HG03060 (cell line): Measurements from ENCODE around the gene ACTN4.

ENCODE experiments used
- ATAC-seq: cut with Tn5 transposase; IDR thresholded peaks from one replicate; pipeline ENCODE4 v1.9.1; 2021; ENCODE audit warnings: low read depth, moderate number of reproducible peaks; ENCODE audit not compliant: unreplicated experiment

ACTN4 gene

DNA sequence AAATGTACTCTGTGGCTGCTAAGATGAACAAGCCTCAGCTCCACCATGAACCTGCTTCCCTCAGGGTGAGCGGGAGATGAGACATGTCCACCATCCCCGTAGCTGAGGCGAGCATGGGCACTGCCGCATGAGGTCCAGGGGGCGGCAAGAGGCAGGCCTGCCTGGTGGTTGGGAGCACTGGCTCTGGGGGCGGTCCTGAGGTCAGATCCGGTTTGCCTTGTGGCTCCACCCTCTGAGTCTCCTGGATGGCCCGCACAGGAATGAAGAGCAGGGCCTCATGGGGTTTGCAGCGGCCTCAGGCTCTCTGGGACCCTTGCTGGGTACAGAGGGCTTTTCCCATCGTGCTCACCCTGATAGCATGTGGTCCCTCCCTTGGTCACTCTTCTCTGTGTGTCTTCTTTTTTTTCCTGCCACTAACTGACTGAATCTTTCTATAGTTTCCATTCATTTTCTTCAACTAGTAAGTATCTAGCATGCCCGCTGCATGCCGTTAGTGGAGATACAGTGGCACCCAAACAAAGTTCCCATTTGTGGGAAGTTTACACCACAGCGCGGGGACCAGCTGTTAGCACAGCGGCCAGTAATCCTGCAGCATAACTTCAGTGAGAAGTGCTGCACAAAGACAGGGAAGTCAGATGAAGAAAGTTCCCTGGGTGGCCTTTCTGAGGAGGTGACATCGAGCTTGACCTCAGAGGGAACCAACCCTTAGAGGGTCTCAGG lies 59.5 kb downstream of the ACTN4 start:
- no peak for ATAC-seq

DNA sequence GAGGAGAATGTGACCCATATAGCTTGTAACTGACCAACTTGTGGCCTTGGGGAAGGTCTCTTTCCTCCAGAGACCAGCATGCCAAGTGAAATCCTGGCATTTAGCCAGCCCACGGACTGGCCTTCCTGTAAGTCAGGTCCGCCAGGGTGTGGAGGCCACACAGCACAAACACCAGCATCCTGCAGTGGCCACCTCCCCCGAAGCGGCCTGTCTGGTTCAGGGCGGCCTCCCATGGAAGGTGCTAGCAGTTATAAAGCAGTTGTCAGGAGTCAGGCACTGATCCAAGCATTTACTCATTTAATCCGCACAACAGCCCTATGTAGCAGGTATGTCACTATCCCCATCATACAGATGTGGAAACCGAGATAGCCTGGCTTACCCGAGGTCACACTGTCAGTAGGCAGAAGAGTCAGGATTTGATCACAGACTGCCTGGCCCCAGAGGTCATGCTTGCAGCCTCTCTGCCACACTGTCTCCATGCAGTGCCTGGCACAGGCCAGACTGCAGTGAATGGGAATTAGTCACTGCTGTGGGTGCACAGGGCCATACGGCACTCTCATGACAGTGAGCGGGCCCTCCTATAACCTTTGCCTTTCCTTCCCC lies 60.2 kb downstream of the ACTN4 start:
- no peak for ATAC-seq

DNA sequence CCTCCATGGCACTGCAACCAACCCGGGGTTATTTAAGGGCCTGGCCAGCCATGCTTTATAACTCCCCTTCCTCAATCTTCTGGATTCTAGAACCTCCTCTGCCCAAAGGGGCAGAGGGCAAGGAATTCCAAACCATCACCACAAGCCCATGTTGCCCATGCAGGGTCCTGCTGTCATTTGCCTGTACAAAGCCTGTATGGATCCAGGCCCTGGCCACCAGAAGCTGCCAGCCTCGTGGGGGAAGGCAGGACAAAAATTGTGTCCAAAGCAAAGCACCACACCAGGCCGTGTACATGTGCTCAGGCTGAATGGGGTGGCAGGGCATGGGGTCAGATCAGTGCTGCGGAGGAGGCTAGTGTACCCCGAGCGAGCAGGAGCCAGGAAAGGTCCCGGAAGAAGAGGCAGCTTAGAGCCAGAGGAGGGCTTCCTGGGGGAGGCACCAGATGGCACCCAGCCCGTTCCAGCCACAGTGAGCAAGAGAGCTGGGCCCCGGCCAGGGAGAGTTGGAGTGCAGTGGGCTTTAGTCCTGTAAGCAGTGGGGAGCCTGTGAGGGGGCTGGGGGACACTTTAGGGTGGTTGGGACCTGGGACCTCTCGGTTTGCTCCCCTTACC lies 61.1 kb downstream of the ACTN4 start:
- ATAC-seq = no peak

DNA sequence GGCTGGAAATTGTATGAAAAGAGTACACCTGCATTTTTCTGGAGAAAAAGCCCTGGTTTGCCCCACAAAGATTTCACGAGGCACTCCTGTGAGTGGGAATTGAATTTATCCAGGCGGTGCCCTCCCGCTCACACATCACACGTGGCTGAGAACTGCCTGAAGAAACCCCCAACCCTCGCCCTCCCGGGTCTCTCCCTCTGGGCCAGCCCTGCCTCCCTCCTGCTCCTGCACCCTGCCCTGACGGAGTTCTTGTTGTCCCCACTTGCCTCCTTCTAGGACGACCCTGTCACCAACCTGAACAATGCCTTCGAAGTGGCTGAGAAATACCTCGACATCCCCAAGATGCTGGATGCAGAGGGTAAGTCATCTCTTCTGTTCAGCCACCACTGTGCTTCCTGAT lies 61.7 kb downstream of the ACTN4 start:
- ATAC-seq = no peak

DNA sequence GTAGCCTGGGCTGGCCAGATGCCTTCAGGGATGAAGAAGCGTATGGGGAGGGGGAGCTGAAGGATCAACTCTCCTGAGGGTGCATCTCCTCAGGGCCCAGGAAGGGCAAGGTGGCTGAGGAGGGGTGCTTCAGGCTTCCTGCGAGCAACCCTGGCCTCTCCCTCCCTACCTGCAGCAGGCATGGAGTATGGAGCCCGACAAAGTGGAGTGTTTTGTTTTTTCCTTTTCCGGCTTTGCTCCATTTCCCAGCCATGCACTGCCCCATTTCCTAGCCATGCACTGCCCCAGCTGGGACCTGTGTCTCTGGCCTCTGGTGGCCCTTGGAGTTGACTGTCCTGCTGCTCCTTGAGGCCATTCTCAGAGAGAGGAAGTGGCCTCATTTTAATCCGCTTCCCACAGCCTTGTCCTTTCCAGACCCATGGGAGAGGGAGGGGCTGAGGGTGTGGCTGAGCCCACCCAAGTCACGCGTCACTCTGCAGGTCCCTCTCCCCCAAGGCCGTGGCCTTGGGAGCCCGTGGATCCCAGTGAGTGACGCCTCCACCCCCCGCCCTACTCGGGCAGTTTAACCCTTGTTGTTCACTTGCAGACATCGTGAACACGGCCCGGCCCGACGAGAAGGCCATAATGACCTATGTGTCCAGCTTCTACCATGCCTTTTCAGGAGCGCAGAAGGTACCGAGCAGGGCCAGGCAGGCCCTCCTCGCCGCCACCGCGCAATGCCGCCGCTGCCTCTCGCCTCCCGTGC lies 62.4 kb downstream of the ACTN4 start:
- no peak for ATAC-seq

DNA sequence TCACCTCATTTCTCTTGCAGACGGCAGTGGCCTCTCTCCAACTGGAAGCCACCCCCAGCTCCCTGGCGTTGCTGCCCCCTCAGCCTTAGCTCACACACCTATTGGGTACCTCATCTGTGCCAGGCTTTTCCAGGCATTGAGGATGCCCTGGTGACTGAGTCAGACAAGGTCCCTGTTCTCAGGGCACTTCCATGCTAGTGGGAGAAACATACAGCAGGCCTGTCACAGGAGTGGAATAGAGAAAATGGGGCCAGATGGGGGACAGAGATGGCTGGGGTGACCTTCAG lies 62.9 kb downstream of the ACTN4 start:
- ATAC-seq = no peak

DNA sequence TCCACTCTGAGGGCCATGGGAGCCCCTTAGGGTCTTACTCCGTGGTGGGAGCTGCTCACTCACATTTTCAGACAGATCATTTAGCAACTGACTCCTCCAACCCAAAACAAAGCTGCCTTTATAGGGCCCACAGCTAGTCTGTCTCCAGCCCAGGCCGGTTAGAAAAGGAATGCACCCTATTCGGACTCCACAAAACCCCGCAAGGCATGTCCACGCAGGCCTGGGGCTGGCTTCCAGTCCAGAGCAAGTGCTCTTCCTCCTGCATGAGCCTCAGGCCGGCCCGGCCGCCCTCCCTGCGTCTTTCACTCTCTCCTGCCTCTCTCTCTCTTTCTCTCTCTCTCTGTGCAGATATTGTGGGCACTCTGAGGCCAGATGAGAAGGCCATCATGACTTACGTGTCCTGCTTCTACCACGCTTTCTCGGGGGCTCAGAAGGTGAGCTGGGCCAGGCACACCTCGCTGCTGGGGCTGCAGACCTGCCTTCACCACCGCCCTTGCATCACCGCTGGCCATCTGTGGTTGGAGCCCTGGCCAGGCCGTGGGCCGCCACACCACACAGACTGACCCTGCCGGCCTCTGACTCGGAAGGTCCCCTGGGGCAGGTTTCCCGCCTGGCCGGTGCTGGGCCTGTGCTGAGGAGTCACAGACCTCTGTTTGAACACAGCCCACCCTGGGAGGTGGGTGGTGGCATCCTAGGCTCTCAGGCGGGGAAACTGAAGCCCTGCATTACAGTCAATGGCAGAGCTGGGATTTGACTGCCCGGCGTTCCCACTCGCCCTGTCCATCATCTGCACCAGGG lies 63.7 kb downstream of the ACTN4 start:
- ATAC-seq = no peak

DNA sequence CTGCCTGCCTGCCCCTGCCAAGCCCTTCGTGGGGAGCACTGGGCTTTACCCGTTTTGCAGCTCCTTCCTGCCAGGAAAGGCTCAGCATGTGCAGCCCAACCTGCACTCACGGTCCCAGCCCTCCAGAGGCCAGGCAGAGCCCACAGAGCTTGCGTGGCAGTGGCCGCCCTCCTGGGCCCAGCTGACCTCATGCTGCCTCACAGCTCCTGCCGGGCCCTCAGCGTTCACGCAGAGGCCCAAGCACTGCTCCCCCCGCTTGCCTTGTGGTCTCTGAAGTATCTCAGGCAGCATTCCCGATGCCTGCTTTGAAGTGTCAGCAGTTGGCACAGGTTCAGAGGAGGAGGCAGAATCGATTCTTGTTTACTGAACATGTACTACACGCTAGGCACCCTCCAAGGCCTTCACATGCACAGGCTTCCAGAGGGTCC lies 64.3 kb downstream of the ACTN4 start:
- ATAC-seq = no peak

DNA sequence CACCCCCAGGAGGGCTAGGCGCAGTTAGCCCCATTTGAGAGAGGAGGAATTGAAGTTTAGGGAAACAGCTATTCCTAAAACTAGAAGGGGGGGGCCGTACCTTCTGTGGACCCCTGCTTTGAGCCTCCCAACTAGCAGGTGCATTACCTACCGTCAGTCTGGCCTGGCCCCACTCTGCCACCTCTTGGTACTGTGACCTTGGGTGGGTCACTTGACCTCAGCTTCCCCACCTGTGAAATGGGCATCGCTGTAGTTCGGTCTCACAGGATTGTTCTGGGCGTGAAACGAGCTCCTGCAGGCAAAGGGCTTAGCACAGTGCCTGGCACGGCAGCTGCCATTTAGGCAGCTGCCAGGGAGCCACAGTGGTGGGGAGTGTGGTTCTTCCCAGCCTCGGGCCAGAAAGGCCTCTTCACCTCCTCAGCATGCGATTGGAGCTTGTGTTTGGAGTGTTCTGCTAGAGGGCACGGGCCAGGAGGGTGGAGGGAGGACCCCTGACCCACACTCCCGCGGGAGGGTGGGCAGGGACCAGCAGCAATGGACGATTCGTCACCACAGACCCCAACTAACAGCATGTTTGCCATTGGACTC lies 64.8 kb downstream of the ACTN4 start:
- no peak for ATAC-seq

DNA sequence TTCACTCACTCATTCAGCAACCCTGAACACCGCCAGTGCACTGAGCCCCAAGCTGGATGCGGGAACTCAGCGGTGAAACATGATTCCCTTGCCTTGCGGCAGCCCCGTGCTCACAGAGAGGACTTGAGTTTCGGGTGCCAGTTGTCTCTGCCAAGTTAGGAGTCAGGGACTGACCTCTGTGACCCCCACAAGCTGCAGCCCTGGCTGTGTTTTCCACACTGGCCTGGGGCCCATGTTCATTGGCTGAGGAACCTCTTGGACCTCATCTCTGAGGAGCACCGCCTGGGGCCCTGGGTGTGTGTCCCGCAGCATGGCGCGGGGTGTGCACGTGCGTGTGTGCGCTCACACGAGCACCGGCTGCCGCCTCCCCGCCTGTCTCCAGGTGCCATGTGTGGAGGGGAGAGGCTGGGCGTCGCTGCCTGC lies 65.8 kb downstream of the ACTN4 start:
- ATAC-seq = no peak

DNA sequence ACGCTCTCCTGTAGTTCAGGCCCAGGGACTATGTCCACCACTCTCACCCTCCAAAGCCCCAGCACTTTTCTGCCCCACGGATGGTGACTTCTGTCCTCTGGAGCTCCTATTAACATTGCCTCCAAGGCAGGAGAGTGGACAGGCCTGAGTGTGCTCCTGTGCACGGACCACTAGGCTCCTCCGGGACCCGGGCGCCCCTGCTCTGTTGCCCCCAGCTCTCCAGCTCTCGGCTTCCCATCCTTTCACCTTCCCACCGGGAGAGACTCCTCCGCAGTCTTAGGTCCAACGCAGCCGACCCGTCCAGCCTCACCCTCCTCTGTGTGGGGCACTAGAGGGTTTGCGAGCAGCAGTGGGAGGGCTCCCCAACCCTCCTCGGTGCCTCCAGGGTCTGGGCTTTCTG lies 66.4 kb downstream of the ACTN4 start:
- ATAC-seq = no peak

DNA sequence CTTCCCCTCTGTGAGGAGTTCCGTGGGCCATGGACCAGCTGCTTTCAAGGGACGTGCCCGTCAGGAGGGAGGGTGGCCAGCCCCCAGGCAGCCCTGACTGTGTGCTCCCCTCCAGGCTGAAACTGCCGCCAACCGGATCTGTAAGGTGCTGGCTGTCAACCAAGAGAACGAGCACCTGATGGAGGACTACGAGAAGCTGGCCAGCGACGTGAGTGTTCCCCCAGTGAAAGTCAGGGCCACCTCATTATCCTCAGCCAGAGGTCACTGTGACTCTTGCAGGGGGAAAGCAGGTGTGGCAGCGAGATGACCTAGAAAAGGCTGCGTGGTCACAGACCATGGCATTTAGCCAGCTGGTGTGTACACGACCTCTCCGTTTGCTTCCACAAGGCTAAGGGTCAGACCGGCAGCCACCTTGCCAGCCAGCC lies 66.9 kb downstream of the ACTN4 start:
- ATAC-seq = no peak

DNA sequence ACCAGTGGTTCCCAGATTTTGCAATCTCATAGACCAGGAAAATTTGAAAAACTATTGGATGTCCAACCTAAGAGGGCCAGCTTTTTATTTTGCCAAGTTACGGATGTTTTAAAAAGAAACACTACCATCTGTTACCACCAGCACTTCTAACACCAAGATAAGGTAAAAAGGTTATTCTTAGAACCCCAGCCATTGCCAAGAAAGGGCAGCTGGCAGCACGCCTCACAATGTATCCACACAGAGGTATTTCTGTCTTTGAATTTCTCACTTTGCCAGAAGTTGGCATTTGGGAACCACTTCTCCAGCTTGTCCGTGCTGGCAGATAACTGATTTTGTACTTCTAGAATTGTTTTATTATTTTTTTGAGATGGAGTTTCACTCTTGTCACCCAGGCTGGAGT lies 68.1 kb downstream of the ACTN4 start:
- no peak for ATAC-seq

DNA sequence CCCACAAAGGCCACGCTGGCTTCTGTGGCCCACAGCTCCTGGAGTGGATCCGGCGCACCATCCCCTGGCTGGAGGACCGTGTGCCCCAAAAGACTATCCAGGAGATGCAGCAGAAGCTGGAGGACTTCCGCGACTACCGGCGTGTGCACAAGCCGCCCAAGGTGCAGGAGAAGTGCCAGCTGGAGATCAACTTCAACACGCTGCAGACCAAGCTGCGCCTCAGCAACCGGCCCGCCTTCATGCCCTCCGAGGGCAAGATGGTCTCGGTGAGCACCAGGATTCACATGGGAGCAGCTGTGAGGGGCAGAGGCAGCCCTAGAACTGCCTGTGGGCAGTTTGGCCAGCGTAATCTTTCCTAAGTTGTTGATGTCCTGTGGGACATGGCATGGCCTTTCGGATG lies 69.6 kb downstream of the ACTN4 start:
- no peak for ATAC-seq

DNA sequence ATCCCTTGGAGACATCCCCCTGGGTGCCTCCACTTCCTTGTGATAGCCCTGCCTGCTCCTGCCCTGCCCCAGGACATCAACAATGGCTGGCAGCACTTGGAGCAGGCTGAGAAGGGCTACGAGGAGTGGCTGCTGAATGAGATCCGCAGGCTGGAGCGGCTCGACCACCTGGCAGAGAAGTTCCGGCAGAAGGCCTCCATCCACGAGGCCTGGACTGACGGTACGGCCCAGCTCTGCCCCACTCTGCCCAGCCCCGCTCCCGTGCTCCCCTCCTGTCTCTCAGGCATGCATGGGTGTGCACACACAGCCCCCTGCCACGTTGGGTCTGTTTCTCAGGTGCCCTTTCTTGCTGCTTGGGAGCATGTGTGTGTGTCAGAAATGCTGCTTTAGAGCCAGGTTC lies 70.4 kb downstream of the ACTN4 start:
- ATAC-seq = no peak

DNA sequence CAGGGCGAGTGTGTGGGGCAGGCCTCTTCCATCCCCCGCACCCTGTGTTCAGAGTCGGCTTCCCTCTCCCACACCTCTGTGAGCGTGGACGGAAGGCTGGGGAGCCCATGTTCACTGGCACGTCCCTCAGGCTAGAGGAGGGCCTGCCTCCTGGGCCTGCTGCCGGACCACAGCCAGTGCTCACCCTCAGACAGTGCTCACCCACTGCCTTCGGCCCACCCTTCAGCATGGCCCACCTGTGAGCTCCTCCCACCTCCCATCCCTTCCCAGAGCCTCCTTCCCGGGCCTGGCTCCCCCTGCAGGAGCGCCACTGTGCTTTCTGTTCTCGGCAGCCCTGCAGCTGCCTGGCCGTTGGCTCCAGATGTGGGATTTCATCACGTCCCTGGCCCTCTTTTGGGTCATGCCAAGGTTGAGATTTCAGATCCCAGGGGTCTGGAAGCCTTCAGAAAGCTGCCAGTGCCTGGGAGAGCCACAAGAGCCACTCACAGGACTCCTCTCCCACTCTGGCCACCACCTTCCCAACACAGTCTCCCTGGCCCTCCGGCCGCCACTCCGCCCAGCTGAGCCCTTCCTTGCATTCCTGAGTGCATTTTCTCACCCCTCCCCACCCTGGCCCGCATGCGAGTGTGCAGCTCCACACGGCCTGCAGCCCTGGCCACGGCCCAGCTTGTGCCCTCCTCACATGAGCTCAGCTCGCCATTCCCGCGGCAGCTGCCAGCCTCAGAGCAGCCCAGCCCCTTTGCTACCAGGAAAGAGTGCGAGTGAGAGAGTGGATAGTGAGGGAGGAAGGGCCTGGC lies 71.5 kb downstream of the ACTN4 start:
- no peak for ATAC-seq

DNA sequence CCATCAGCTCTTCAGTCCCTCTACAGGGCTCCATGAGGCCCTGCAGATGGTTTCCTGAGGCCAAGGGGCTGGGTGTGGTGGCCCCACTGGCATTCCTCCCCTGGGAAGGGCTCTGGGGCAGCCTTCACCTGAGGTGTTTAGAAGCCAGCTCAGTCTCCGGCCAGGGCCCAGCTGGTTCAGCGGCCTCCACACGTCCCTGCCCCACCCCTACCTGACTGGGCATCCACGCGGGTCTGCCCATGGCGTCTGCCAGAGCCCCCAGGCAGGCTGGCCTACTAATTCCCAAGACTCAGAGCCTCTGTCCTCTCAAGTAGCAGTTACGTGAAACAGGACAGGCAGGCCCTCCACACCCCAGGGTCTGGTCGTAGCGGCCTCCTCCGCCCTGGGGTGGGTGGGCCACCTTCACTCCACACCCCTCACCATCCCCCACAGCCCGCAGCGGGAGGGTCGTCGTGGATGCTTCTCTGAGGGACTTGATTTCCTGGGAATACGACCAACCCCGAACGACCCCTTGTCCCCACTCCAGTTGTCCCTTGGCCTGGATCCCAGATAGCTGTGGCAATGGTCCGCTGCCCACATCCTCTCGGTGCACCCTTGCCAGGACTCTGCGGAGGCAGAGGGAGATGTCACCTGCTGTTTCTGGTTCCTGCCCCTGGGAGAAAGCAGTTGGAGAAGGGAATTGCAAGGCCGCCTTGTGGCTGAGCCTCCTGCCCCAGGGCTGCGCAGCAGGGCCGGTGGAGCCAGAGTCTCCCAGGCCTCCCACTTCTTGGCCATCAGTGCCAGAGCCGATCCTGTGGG lies 72.5 kb downstream of the ACTN4 start:
- no peak for ATAC-seq

DNA sequence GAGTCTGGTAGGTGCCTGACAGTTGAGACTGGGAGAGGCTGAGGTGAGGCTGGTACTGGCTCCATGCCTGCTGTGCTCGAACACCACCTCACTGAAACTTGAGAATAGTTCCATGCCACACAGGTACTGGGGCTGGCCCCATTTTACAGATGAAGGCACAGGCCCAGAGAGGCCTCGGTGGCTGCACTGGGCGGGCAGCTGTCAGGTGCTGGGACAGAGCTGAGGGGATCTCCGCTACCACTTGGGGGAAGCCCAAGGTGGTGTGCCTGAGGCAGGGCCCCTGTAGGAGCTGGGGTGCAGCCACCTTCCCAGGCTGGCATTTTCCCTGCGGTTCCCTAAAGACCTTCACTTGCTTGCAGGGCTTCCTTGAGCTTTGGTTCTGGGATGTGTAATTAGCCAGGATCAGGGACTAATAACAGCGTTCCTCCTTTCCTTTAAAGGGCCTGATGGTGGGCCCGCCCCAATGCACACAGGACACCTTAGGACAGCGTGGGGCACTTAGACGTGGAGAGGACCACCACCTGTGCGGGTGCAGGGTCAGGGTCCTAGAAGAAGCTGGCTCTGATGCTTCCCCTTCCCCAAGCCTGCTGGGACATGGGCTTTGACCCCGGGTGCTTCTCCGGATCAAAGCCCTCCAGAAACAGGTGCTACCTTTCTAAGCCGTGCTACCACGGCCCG lies 73.2 kb downstream of the ACTN4 start:
- no peak for ATAC-seq
